K562 (cell line): ENCODE measurements around the gene TRMT2A. TPM values are rescaled to one million over a fixed set of nuclear protein-coding genes. Genes with fewer than 3 reads are reported as not detected.
A peak's percentile ranks its signal among the peaks of the same experiment; 100 is the strongest.

Source experiments
- CEBPB ChIP-seq: fragments of 450-650 bp; IDR thresholded peaks from 2 replicates; pipeline ENCODE4 v1.6.1; 2016; ENCODE audit warnings: missing genetic modification characterization, missing compliant biosample characterization
- CEBPG ChIP-seq, 3 experiments: fragments of 200-800 bp in 1 of 3; sonication (Bioruptor generic) in 1 of 3; sonication (generic) in 1 of 3; formaldehyde crosslinking in 1 of 3; IDR thresholded peaks in 2 of 3; conservative IDR thresholded peaks in 1 of 3; 2 replicates each; pipeline versions ENCODE4 v1.6.1 to v1.8.0; 2016 to 2022; ENCODE audit warnings: missing compliant biosample characterization in 2 of 3, missing genetic modification characterization in 2 of 3, mild to moderate bottlenecking in 1 of 3, missing genetic modification reagents in 1 of 3
- CHCHD3 ChIP-seq: fragments of 250-450 bp; sonication (Bioruptor Pico); IDR thresholded peaks from 2 replicates; pipeline ENCODE4 v2.1.2; 2022; ENCODE audit warnings: mild to moderate bottlenecking
- CHD2 ChIP-seq: IDR thresholded peaks from 2 replicates; pipeline ENCODE4 v1.6.1; 2011; ENCODE audit warnings: low read depth, low read length
- E2F3 ChIP-seq: fragments of 250-450 bp; sonication (Bioruptor Pico); IDR thresholded peaks from 2 replicates; pipeline ENCODE4 v1.4.0; 2020; ENCODE audit warnings: mild to moderate bottlenecking
- IFI16 ChIP-seq: fragments of 250-450 bp; sonication (Bioruptor Pico); IDR thresholded peaks from 2 replicates; pipeline ENCODE4 v2.1.2; 2022; ENCODE audit warnings: mild to moderate bottlenecking, inconsistent platforms
- MTA3 ChIP-seq: fragments of 450-650 bp; formaldehyde crosslinking; IDR thresholded peaks from 2 replicates; pipeline ENCODE4 v1.6.1; 2017; ENCODE audit warnings: mild to moderate bottlenecking, borderline replicate concordance
- NUFIP1 ChIP-seq: fragments of 450-650 bp; IDR thresholded peaks from 2 replicates; pipeline ENCODE4 v1.6.1; 2018; ENCODE audit not compliant: partially characterized antibody
- PPARD ChIP-seq: fragments of 250-450 bp; sonication (Bioruptor Pico); IDR thresholded peaks from 2 replicates; pipeline ENCODE4 v1.8.0; 2022; ENCODE audit warnings: inconsistent platforms, mild to moderate bottlenecking, moderate library complexity
- STAG1 ChIP-seq: sonication (generic); formaldehyde crosslinking; IDR thresholded peaks from 2 replicates; pipeline ENCODE4 v1.5.0; 2020; ENCODE audit warnings: missing genetic modification reagents, borderline replicate concordance
- ZNF146 ChIP-seq: IDR thresholded peaks from one replicate; pipeline ENCODE4 v1.6.1; 2018; ENCODE audit warnings: missing compliant biosample characterization; ENCODE audit not compliant: unreplicated experiment
- polyA plus RNA-seq, 8 experiments: library from polyadenylated mRNA; depleted of rRNA in 4 of 8; stranded (reverse) in 5 of 8; unstranded in 3 of 8; fragments of >200 nt; fragmentation: Nextera tagmentation in 2 of 8; fragmentation: Illumina TruSeq in 1 of 8; extraction: Ambion mirVana in 2 of 8; extraction: Trizol in 1 of 8; gene quantifications; 2 replicates each; pipeline versions ENCODE4 v1.2.1 to v1.2.3, GENCODE V29; 2011 to 2014; ENCODE audit warnings: inconsistent platforms in 1 of 8, missing spikeins in 1 of 8
- total RNA-seq, 7 experiments: library from RNA; depleted of rRNA in 6 of 7; stranded (reverse); fragments of >200 nt in 6 of 7; fragmentation: Illumina TruSeq in 2 of 7; extraction: Trizol in 2 of 7; gene quantifications; 2 replicates each; pipeline versions ENCODE4 v1.2.1 to v1.2.3, GENCODE V29; 2011 to 2021; ENCODE audit warnings: low replicate concordance in 1 of 7
- TF ChIP-seq, protein P1 (sequence below): fragments of 150-350 bp; IDR thresholded peaks from 2 replicates; pipeline ENCODE4 v1.6.1; 2014; ENCODE audit warnings: low read depth, mild to moderate bottlenecking, low read length, borderline replicate concordance
- TF ChIP-seq, protein P2 (sequence below): sonication (generic); formaldehyde crosslinking; IDR thresholded peaks from 2 replicates; pipeline ENCODE4 v1.9.0; 2022; ENCODE audit warnings: mild to moderate bottlenecking, missing genetic modification reagents
- TF ChIP-seq, protein P3 (sequence below): sonication (generic); formaldehyde crosslinking; IDR thresholded peaks from 2 replicates; pipeline ENCODE4 v1.8.0; 2022; ENCODE audit warnings: mild to moderate bottlenecking, missing genetic modification reagents, borderline replicate concordance
- TF ChIP-seq, protein P4 (sequence below): IDR thresholded peaks from 2 replicates; pipeline ENCODE4 v1.6.1; 2014; ENCODE audit warnings: antibody characterized with exemption

TRMT2A gene
- total and polyA plus RNA-seq, 9 of the 15 experiments (the other 6 are each of a cell fraction or from before 2014, with no cell fraction given): 1.6 to 265 (median 140) TPM

DNA sequence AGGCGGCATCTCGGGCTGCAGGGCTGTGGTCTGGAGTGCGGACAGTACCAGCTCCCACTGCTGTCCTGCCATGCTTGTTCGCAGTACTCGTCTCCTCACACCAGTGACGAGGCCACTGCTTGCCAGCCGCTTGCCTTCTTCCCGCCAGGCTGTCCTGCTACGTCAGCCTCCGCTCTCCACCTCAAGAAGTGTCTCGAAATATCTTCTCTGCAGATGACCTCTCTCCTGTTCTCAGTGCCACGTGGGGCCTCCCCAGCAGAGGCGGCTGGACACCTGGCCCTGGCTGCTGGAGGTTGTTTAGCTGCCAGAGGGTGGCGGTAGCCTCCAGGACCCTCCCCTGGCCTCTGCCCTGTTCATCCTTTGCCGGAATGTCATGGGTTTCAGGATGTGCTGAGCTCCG is 36.9 kb upstream of the TRMT2A start (continued):
- TF ChIP-seq, protein P1, sequence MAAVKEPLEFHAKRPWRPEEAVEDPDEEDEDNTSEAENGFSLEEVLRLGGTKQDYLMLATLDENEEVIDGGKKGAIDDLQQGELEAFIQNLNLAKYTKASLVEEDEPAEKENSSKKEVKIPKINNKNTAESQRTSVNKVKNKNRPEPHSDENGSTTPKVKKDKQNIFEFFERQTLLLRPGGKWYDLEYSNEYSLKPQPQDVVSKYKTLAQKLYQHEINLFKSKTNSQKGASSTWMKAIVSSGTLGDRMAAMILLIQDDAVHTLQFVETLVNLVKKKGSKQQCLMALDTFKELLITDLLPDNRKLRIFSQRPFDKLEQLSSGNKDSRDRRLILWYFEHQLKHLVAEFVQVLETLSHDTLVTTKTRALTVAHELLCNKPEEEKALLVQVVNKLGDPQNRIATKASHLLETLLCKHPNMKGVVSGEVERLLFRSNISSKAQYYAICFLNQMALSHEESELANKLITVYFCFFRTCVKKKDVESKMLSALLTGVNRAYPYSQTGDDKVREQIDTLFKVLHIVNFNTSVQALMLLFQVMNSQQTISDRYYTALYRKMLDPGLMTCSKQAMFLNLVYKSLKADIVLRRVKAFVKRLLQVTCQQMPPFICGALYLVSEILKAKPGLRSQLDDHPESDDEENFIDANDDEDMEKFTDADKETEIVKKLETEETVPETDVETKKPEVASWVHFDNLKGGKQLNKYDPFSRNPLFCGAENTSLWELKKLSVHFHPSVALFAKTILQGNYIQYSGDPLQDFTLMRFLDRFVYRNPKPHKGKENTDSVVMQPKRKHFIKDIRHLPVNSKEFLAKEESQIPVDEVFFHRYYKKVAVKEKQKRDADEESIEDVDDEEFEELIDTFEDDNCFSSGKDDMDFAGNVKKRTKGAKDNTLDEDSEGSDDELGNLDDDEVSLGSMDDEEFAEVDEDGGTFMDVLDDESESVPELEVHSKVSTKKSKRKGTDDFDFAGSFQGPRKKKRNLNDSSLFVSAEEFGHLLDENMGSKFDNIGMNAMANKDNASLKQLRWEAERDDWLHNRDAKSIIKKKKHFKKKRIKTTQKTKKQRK: no peak
- TF ChIP-seq, protein P2, sequence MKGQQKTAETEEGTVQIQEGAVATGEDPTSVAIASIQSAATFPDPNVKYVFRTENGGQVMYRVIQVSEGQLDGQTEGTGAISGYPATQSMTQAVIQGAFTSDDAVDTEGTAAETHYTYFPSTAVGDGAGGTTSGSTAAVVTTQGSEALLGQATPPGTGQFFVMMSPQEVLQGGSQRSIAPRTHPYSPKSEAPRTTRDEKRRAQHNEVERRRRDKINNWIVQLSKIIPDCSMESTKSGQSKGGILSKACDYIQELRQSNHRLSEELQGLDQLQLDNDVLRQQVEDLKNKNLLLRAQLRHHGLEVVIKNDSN: peak; percentile 87
- TF ChIP-seq PPARD (CRISPR knock-in tag) (no peak), CHD2 (no peak), E2F3 (no peak), NUFIP1 (no peak), MTA3 (no peak), CEBPG (CRISPR knock-in tag; IDR thresholded peaks at IDR 0.05) (no peak), CEBPG (tag; conservative IDR thresholded peaks at IDR 0.05 in 1 of 2, IDR thresholded peaks at IDR 0.05 in 1 of 2) (no peak), ZNF146 (no peak), CEBPB (tag) (no peak), STAG1 (CRISPR knock-in tag) (peak; percentile 53; the same call in 1 of the 2 replicates), IFI16 (CRISPR knock-in tag) (no peak), CHCHD3 (CRISPR knock-in tag) (no peak)
- TF ChIP-seq, protein P3, sequence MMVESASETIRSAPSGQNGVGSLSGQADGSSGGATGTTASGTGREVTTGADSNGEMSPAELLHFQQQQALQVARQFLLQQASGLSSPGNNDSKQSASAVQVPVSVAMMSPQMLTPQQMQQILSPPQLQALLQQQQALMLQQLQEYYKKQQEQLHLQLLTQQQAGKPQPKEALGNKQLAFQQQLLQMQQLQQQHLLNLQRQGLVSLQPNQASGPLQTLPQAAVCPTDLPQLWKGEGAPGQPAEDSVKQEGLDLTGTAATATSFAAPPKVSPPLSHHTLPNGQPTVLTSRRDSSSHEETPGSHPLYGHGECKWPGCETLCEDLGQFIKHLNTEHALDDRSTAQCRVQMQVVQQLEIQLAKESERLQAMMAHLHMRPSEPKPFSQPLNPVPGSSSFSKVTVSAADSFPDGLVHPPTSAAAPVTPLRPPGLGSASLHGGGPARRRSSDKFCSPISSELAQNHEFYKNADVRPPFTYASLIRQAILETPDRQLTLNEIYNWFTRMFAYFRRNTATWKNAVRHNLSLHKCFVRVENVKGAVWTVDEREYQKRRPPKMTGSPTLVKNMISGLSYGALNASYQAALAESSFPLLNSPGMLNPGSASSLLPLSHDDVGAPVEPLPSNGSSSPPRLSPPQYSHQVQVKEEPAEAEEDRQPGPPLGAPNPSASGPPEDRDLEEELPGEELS (CRISPR knock-in tag): no peak
- TF ChIP-seq, protein P4, sequence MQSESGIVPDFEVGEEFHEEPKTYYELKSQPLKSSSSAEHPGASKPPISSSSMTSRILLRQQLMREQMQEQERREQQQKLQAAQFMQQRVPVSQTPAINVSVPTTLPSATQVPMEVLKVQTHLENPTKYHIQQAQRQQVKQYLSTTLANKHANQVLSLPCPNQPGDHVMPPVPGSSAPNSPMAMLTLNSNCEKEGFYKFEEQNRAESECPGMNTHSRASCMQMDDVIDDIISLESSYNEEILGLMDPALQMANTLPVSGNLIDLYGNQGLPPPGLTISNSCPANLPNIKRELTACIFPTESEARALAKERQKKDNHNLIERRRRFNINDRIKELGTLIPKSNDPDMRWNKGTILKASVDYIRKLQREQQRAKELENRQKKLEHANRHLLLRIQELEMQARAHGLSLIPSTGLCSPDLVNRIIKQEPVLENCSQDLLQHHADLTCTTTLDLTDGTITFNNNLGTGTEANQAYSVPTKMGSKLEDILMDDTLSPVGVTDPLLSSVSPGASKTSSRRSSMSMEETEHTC: no peak
